H9 (cell line): Measurements from ENCODE around the gene PARD3. TPM values are rescaled to one million over a fixed set of nuclear protein-coding genes. Genes with fewer than 3 reads are reported as not detected.

Experiments
- DNase-seq: peaks from one replicate; pipeline ENCODE4 v3.0.0-alpha.2; 2017
- H2AFZ ChIP-seq: one replicate; pipeline ENCODE4 v1.6.1; 2013; ENCODE audit warnings: mild to moderate bottlenecking, low read length, control low read depth, moderate library complexity
- H2AK5ac ChIP-seq: 2 replicates; pipeline ENCODE4 v1.6.1; 2013; ENCODE audit warnings: low read length, control low read depth, mixed read lengths; ENCODE audit not compliant: insufficient read length
- H2BK120ac ChIP-seq: one replicate; pipeline ENCODE4 v1.6.1; 2013; ENCODE audit warnings: low read depth, mild to moderate bottlenecking, low read length, control low read depth, inconsistent platforms; ENCODE audit not compliant: poor library complexity, severe bottlenecking
- H2BK12ac ChIP-seq: 2 replicates; pipeline ENCODE4 v1.6.1; 2013; ENCODE audit warnings: low read length, control low read depth, mixed read lengths, low read depth; ENCODE audit not compliant: insufficient read length
- H2BK15ac ChIP-seq: 2 replicates; pipeline ENCODE4 v1.6.1; 2013; ENCODE audit warnings: low read depth, low read length, control low read depth
- H2BK20ac ChIP-seq: one replicate; pipeline ENCODE4 v1.6.1; 2013; ENCODE audit warnings: low read depth, mild to moderate bottlenecking, low read length, control low read depth, inconsistent platforms; ENCODE audit not compliant: poor library complexity, severe bottlenecking
- H2BK5ac ChIP-seq: 2 replicates; pipeline ENCODE4 v1.6.1; 2013; ENCODE audit warnings: low read length, control low read depth, mixed read lengths; ENCODE audit not compliant: insufficient read length
- H3K14ac ChIP-seq: 2 replicates; pipeline ENCODE4 v1.6.1; 2013; ENCODE audit warnings: low read length, control low read depth; ENCODE audit not compliant: insufficient read depth
- H3K18ac ChIP-seq: 2 replicates; pipeline ENCODE4 v1.6.1; 2013; ENCODE audit warnings: low read depth, mild to moderate bottlenecking, mixed read lengths, low read length, control low read depth; ENCODE audit not compliant: insufficient read length
- H3K23ac ChIP-seq: 2 replicates; pipeline ENCODE4 v1.6.1; 2013; ENCODE audit warnings: low read length, control low read depth, mixed read lengths, low read depth; ENCODE audit not compliant: insufficient read length
- H3K23me2 ChIP-seq: 2 replicates; pipeline ENCODE4 v1.6.1; 2013; ENCODE audit warnings: low read depth, mild to moderate bottlenecking, mixed read lengths, low read length, control low read depth; ENCODE audit not compliant: insufficient read length, poor library complexity, severe bottlenecking
- H3K27ac ChIP-seq: 2 replicates; pipeline ENCODE4 v1.5.1; 2013; ENCODE audit warnings: low read length, control low read depth, mixed read lengths, low read depth; ENCODE audit not compliant: insufficient read length
- H3K27me3 ChIP-seq: 2 replicates; pipeline ENCODE4 v1.6.1; 2013; ENCODE audit warnings: low read length, control low read depth, inconsistent platforms; ENCODE audit not compliant: insufficient read depth
- H3K4ac ChIP-seq: 2 replicates; pipeline ENCODE4 v1.6.1; 2013; ENCODE audit warnings: low read depth, mild to moderate bottlenecking, control low read depth, inconsistent platforms, low read length, moderate library complexity
- H3K4me1 ChIP-seq: 2 replicates; pipeline ENCODE4 v1.6.1; 2013; ENCODE audit warnings: low read length, control low read depth, inconsistent platforms; ENCODE audit not compliant: insufficient read depth
- H3K4me2 ChIP-seq: 2 replicates; pipeline ENCODE4 v1.6.1; 2013; ENCODE audit warnings: low read length, control low read depth, mixed read lengths; ENCODE audit not compliant: insufficient read length, insufficient read depth
- H3K56ac ChIP-seq: 2 replicates; pipeline ENCODE4 v1.6.1; 2013; ENCODE audit warnings: low read depth, mild to moderate bottlenecking, mixed read lengths, low read length, control low read depth; ENCODE audit not compliant: insufficient read length
- H3K79me1 ChIP-seq: 2 replicates; pipeline ENCODE4 v1.6.1; 2013; ENCODE audit warnings: low read depth, mild to moderate bottlenecking, moderate library complexity, low read length, control low read depth, inconsistent platforms; ENCODE audit not compliant: insufficient read depth, poor library complexity, severe bottlenecking
- H3K79me2 ChIP-seq: 2 replicates; pipeline ENCODE4 v1.6.1; 2013; ENCODE audit warnings: low read length, control low read depth, inconsistent platforms; ENCODE audit not compliant: insufficient read depth
- H3K9ac ChIP-seq: 2 replicates; pipeline ENCODE4 v1.6.1; 2013; ENCODE audit warnings: low read length, control low read depth, mixed read lengths; ENCODE audit not compliant: insufficient read length; ENCODE audit errors: extremely low read depth
- H3K9me3 ChIP-seq: one replicate; pipeline ENCODE4 v1.6.1; 2013; ENCODE audit warnings: low read depth, low read length, inconsistent platforms; ENCODE audit not compliant: control insufficient read depth
- H3T11ph ChIP-seq: one replicate; pipeline ENCODE4 v1.6.1; 2013; ENCODE audit warnings: mild to moderate bottlenecking, low read length, control low read depth, inconsistent platforms
- H4K20me1 ChIP-seq: one replicate; pipeline ENCODE4 v1.6.1; 2013; ENCODE audit not compliant: control insufficient read depth, insufficient read length, insufficient read depth
- H4K5ac ChIP-seq: 2 replicates; pipeline ENCODE4 v1.6.1; 2013; ENCODE audit warnings: low read depth, mild to moderate bottlenecking, mixed read lengths, low read length, control low read depth; ENCODE audit not compliant: insufficient read length
- H4K8ac ChIP-seq: replicated peaks from 2 replicates; pipeline ENCODE4 v1.6.1; 2013; ENCODE audit warnings: low read length, control low read depth, mixed read lengths, low read depth; ENCODE audit not compliant: insufficient read length
- H4K91ac ChIP-seq: 2 replicates; pipeline ENCODE4 v1.6.1; 2013; ENCODE audit warnings: low read depth, mild to moderate bottlenecking, moderate library complexity, mixed read lengths, low read length, control low read depth; ENCODE audit not compliant: insufficient read length
- H3K27ac Mint-ChIP-seq, 3 experiments: 2 replicates in 2 of 3; 3 replicates in 1 of 3; pipeline ENCODE4 v1.8.0; 2020 to 2021; ENCODE audit warnings: mixed read lengths in 3 of 3, mild to moderate bottlenecking in 1 of 3, moderate library complexity in 1 of 3
- H3K27me3 Mint-ChIP-seq: 2 replicates; pipeline ENCODE4 v1.8.0; 2021; ENCODE audit warnings: low read depth, mild to moderate bottlenecking, moderate library complexity, mixed read lengths
- H3K36me3 Mint-ChIP-seq, 3 experiments: 2 replicates in 2 of 3; 3 replicates in 1 of 3; pipeline ENCODE4 v1.8.0; 2020 to 2021; ENCODE audit warnings: low read depth in 3 of 3, mixed read lengths in 3 of 3; ENCODE audit not compliant: insufficient read depth in 1 of 3
- H3K4me1 Mint-ChIP-seq, 2 experiments: 2 replicates each; pipeline ENCODE4 v1.8.0; 2020; ENCODE audit warnings: mixed read lengths in 2 of 2
- H3K4me3 Mint-ChIP-seq, 2 experiments: 2 replicates in 1 of 2; 3 replicates in 1 of 2; pipeline ENCODE4 v1.8.0; 2020 to 2021; ENCODE audit warnings: mild to moderate bottlenecking in 2 of 2, mixed read lengths in 2 of 2, moderate library complexity in 1 of 2
- H3K9me3 Mint-ChIP-seq, 2 experiments: 2 replicates in 1 of 2; 3 replicates in 1 of 2; pipeline ENCODE4 v1.8.0; 2020; ENCODE audit warnings: mild to moderate bottlenecking in 2 of 2, mixed read lengths in 2 of 2, moderate library complexity in 1 of 2
- WGBS: extraction: QIAGEN DNeasy Blood & Tissue Kit; methylation state at CpG from one replicate; pipeline ENCODE4 v1.1.7; 2013; ENCODE audit warnings: missing lambda C conversion rate, low lambda C conversion rate, mixed read lengths; ENCODE audit not compliant: insufficient read length; ENCODE audit errors: extremely low coverage; 5-methylcytosine and 5-hydroxymethylcytosine counted together
- total RNA-seq: library from RNA; stranded (reverse); gene quantifications from 2 replicates; pipeline ENCODE4 v1.2.1, GENCODE V29; 2021
- TF ChIP-seq, protein P1 (sequence below): fragments of 200-600 bp; sonication (generic); conservative IDR thresholded peaks from 3 replicates; pipeline ENCODE4 v1.8.0; 2021; ENCODE audit warnings: antibody characterized with exemption, mild to moderate bottlenecking

Gene PARD3
- total RNA-seq, 1 experiment from 2014 or later, result 44.7 TPM

- Histone ChIP-seq H3K79me2 (no peaks in the 10 kb centered on the region), H3K23ac (no peak overlapping the region), H2BK12ac (no peak overlapping the region), H3K56ac (no peak overlapping the region), H2BK15ac (no peak overlapping the region), H3K9ac (no peak overlapping the region), H2BK120ac (no peak overlapping the region), H2BK5ac (no peak overlapping the region), H3K4me2 (no peak overlapping the region), H4K91ac (no peak overlapping the region), H3K14ac (no peak overlapping the region), H4K5ac (no peak overlapping the region), H3K9me3 (no peaks in the 10 kb centered on the region), H3T11ph (no peak overlapping the region), H3K4ac (no peak overlapping the region), H3K18ac (no peak overlapping the region), H3K23me2 (no peaks in the 10 kb centered on the region), H2AK5ac (no peak overlapping the region), H3K4me1 (peaks cover 5% of the 10 kb centered on the region; the same call in 1 of the 2 replicates), H3K27ac (no peak overlapping the region), H2BK20ac (no peak overlapping the region), H3K79me1 (no peaks in the 10 kb centered on the region), H4K8ac (no peak overlapping the region), H4K20me1 (no peaks in the 10 kb centered on the region), H2AFZ (no peak overlapping the region), H3K27me3 (no peaks in the 10 kb centered on the region)
- Mint-ChIP-seq H3K9me3 (no peaks in the 10 kb centered on the region), H3K27me3 (no peaks in the 10 kb centered on the region), H3K36me3 (no peaks in the 10 kb centered on the region), H3K27ac (no peak overlapping the region), H3K4me1 (peaks cover 16 to 22% of the 10 kb centered on the region in 2 experiments), H3K4me3 (no peak overlapping the region)
- WGBS, result no CpG with 5 or more reads among the region's 4 CpGs
- TF ChIP-seq, protein P1, sequence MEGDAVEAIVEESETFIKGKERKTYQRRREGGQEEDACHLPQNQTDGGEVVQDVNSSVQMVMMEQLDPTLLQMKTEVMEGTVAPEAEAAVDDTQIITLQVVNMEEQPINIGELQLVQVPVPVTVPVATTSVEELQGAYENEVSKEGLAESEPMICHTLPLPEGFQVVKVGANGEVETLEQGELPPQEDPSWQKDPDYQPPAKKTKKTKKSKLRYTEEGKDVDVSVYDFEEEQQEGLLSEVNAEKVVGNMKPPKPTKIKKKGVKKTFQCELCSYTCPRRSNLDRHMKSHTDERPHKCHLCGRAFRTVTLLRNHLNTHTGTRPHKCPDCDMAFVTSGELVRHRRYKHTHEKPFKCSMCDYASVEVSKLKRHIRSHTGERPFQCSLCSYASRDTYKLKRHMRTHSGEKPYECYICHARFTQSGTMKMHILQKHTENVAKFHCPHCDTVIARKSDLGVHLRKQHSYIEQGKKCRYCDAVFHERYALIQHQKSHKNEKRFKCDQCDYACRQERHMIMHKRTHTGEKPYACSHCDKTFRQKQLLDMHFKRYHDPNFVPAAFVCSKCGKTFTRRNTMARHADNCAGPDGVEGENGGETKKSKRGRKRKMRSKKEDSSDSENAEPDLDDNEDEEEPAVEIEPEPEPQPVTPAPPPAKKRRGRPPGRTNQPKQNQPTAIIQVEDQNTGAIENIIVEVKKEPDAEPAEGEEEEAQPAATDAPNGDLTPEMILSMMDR, result no peak
- DNase-seq, result no peak
Measured at GRCh38 chr10:34251177-34251576, 563.9 kb downstream of the PARD3 start.
